Ovary (tissue), 3 donors: Measurements from ENCODE around the gene BAIAP2L1.

Experiments
- POLR2A ChIP-seq: fragments of 450-650 bp; IDR thresholded peaks from one replicate; pipeline ENCODE4 v1.6.1; 2017; ENCODE audit warnings: antibody characterized with exemption, mild to moderate bottlenecking, moderate library complexity
- TF ChIP-seq, protein P1 (sequence below), 3 donors: fragments of 450-650 bp in 2 of 3; fragments of 200-600 bp in 1 of 3; IDR thresholded peaks; one replicate each; pipeline versions ENCODE4 v1.5.1 to v1.8.0; 2016 to 2022; ENCODE audit warnings: antibody characterized with exemption in 3 of 3, mild to moderate bottlenecking in 1 of 3
- donor health status: DM: no; HTN: no; CAD: no.

DNA sequence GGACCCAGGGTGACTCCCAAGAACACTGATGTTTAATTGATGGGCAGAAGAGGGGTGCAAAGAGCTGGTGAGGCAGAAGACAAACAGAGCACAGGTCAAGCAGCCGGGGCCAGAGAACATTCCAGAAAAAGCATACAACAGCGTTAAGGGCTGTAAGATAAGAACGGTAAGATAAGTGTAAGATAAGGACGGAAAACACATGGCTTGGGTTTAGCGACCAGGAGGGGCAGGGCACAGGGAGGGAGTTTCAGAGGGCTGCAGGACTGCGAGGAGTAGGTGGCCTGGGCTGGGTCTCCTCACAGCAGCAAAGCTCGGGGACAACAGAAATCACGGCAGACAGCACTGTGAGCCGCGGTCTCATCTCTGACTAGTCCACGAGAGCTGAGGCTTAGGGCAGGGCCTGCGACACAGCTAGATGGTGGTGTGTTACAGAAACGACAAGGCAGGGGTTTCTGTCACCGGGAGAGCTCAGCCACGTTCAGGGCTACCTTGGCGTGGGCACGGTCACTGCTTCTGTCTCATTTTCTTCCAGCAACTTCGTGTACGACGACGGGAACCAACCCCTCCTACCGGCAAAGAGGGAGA lies 94.8 kb downstream of the BAIAP2L1 start:
- TF ChIP-seq, protein P1, sequence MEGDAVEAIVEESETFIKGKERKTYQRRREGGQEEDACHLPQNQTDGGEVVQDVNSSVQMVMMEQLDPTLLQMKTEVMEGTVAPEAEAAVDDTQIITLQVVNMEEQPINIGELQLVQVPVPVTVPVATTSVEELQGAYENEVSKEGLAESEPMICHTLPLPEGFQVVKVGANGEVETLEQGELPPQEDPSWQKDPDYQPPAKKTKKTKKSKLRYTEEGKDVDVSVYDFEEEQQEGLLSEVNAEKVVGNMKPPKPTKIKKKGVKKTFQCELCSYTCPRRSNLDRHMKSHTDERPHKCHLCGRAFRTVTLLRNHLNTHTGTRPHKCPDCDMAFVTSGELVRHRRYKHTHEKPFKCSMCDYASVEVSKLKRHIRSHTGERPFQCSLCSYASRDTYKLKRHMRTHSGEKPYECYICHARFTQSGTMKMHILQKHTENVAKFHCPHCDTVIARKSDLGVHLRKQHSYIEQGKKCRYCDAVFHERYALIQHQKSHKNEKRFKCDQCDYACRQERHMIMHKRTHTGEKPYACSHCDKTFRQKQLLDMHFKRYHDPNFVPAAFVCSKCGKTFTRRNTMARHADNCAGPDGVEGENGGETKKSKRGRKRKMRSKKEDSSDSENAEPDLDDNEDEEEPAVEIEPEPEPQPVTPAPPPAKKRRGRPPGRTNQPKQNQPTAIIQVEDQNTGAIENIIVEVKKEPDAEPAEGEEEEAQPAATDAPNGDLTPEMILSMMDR (IDR thresholded peaks at IDR 0.05), result no peak
- TF ChIP-seq POLR2A, result no peak
